Measurements from ENCODE around the gene NHERF1. TPM values are rescaled to one million over a fixed set of nuclear protein-coding genes. Genes with fewer than 3 reads are reported as not detected.

NHERF1 gene
- total and polyA plus RNA-seq, 9 of the 15 experiments (the other 6 are each of a cell fraction or from before 2014, with no cell fraction given), result 11.4 to 79.9 (median 36.9) TPM

- TF ChIP-seq ZNF609 (CRISPR knock-in tag; IDR thresholded peaks at IDR 0.05; ENCODE audit: borderline replicate concordance), result no peak
- 0 out of 2 replicates have a peak, but pooled peaks have one; percentile 13 for TF ChIP-seq BHLHE40 (IDR thresholded peaks at IDR 0.05; ENCODE audit: low read length)
- TF ChIP-seq USF1 (CRISPR knock-in tag; IDR thresholded peaks at IDR 0.05), result no peak
- TF ChIP-seq RBFOX2 (IDR thresholded peaks at IDR 0.05; ENCODE audit: low read depth, low read length), result no peak
- TF ChIP-seq CHD4 (IDR thresholded peaks at IDR 0.05; ENCODE audit: insufficient read depth, insufficient replicate concordance, low read depth, low read length, poor library complexity, severe bottlenecking), result no peak
- TF ChIP-seq VEZF1 (CRISPR knock-in tag; IDR thresholded peaks at IDR 0.05), result no peak
- TF ChIP-seq ESRRA (IDR thresholded peaks at IDR 0.05; ENCODE audit: borderline replicate concordance, low read depth), result peak; percentile 58; the same call in 1 of the 2 replicates
- no peak for TF ChIP-seq HES1 (IDR thresholded peaks at IDR 0.05; ENCODE audit: low read depth)
- no peak for TF ChIP-seq KDM2B (CRISPR knock-in tag; IDR thresholded peaks at IDR 0.05)
- TF ChIP-seq MIER1 (IDR thresholded peaks at IDR 0.05; ENCODE audit: low read depth), result no peak
- no peak for TF ChIP-seq SIX5 (IDR thresholded peaks at IDR 0.05; ENCODE audit: borderline replicate concordance in 1 of 2, insufficient read depth in 1 of 2, low read depth in 1 of 2, low read length in 2 of 2)
- no peak for TF ChIP-seq NFYB (IDR thresholded peaks at IDR 0.05; ENCODE audit: extremely low read depth, insufficient read length)
- TF ChIP-seq CBX1 (IDR thresholded peaks at IDR 0.05; ENCODE audit: low read depth), result 0 out of 2 replicates have a peak, but pooled peaks have one; percentile 39
- TF ChIP-seq ZHX1 (conservative IDR thresholded peaks at IDR 0.05; ENCODE audit: low read length), result no peak
- TF ChIP-seq SMARCB1 (IDR thresholded peaks at IDR 0.05; ENCODE audit: insufficient read length, low read depth), result no peak
- no peak for TF ChIP-seq ETV6 (IDR thresholded peaks at IDR 0.05; ENCODE audit: borderline replicate concordance in 1 of 2, low read depth in 2 of 2, low read length in 1 of 2)
- no peak for TF ChIP-seq ETV6 (CRISPR knock-in tag; IDR thresholded peaks at IDR 0.05; ENCODE audit: borderline replicate concordance)
Observed at GRCh38 chr17:74754832-74755231, 6.4 kb downstream of the NHERF1 start (continued).
